DOHH2 (cell line): ENCODE data around the gene CYB5R3.
A peak's percentile ranks its signal among the peaks of the same experiment; 100 is the strongest.

ENCODE experiments used
- H3F3A ChIP-seq: fragments of 200-600 bp; sonication (generic), shearing (Covaris generic); 2 replicates; pipeline ENCODE4 v1.6.0; 2016; ENCODE audit warnings: antibody characterized with exemption, mild to moderate bottlenecking; ENCODE audit not compliant: control insufficient read depth, insufficient read depth
- H3K27ac ChIP-seq: fragments of 200-600 bp; sonication (generic); 2 replicates; pipeline ENCODE4 v1.5.1; 2014; ENCODE audit warnings: low read depth, mild to moderate bottlenecking, low read length, moderate library complexity
- H3K27me3 ChIP-seq: fragments of 200-600 bp; sonication (generic); 2 replicates; pipeline ENCODE4 v1.6.1; 2014; ENCODE audit warnings: mild to moderate bottlenecking, low read length, mixed read lengths; ENCODE audit not compliant: control insufficient read depth
- H3K36me3 ChIP-seq: fragments of 200-600 bp; sonication (generic); 2 replicates; pipeline ENCODE4 v1.6.1; 2014; ENCODE audit warnings: mild to moderate bottlenecking, low read length, moderate library complexity, mixed read lengths; ENCODE audit not compliant: control insufficient read depth
- H3K4me1 ChIP-seq: fragments of 200-600 bp; sonication (generic); 2 replicates; pipeline ENCODE4 v1.6.1; 2014; ENCODE audit warnings: mild to moderate bottlenecking, low read length, mixed read lengths; ENCODE audit not compliant: control insufficient read depth
- H3K4me2 ChIP-seq: fragments of 200-600 bp; sonication (generic); 2 replicates; pipeline ENCODE4 v1.6.0; 2014; ENCODE audit warnings: mild to moderate bottlenecking, low read length, moderate library complexity
- H3K4me3 ChIP-seq: fragments of 200-600 bp; sonication (generic); 2 replicates; pipeline ENCODE4 v1.5.1; 2014; ENCODE audit warnings: mild to moderate bottlenecking, low read length, mixed read lengths
- H3K79me2 ChIP-seq: fragments of 200-600 bp; sonication (generic); 2 replicates; pipeline ENCODE4 v1.6.1; 2014; ENCODE audit warnings: mild to moderate bottlenecking, low read length, mixed read lengths; ENCODE audit not compliant: control insufficient read depth
- H3K9me2 ChIP-seq: fragments of 200-600 bp; sonication (generic); replicated peaks from 2 replicates; pipeline ENCODE4 v1.6.1; 2014; ENCODE audit warnings: mild to moderate bottlenecking, low read length, mixed read lengths; ENCODE audit not compliant: control insufficient read depth
- H3K9me3 ChIP-seq: fragments of 200-600 bp; sonication (generic); 2 replicates; pipeline ENCODE4 v1.6.1; 2014; ENCODE audit warnings: antibody characterized with exemption, low read length, mixed read lengths; ENCODE audit not compliant: control insufficient read depth, insufficient read depth
- H4K20me1 ChIP-seq: fragments of 200-600 bp; sonication (generic); 2 replicates; pipeline ENCODE4 v1.6.0; 2014; ENCODE audit warnings: low read depth, mild to moderate bottlenecking, antibody characterized with exemption, low read length, moderate library complexity; ENCODE audit not compliant: control insufficient read depth, insufficient read depth
- EZH2phosphoT487 ChIP-seq: fragments of 200-600 bp; sonication (generic); IDR thresholded peaks from 2 replicates; pipeline ENCODE4 v1.6.1; 2017; ENCODE audit warnings: borderline replicate concordance, mild to moderate bottlenecking, antibody characterized with exemption, low read length, moderate library complexity, mixed read lengths
- TF ChIP-seq, protein P1 (sequence below): fragments of 200-600 bp; sonication (generic); IDR thresholded peaks from one replicate; pipeline ENCODE4 v1.5.1; 2014; ENCODE audit warnings: antibody characterized with exemption, mild to moderate bottlenecking, low read depth, low read length; ENCODE audit not compliant: poor library complexity, severe bottlenecking

CYB5R3 gene

DNA sequence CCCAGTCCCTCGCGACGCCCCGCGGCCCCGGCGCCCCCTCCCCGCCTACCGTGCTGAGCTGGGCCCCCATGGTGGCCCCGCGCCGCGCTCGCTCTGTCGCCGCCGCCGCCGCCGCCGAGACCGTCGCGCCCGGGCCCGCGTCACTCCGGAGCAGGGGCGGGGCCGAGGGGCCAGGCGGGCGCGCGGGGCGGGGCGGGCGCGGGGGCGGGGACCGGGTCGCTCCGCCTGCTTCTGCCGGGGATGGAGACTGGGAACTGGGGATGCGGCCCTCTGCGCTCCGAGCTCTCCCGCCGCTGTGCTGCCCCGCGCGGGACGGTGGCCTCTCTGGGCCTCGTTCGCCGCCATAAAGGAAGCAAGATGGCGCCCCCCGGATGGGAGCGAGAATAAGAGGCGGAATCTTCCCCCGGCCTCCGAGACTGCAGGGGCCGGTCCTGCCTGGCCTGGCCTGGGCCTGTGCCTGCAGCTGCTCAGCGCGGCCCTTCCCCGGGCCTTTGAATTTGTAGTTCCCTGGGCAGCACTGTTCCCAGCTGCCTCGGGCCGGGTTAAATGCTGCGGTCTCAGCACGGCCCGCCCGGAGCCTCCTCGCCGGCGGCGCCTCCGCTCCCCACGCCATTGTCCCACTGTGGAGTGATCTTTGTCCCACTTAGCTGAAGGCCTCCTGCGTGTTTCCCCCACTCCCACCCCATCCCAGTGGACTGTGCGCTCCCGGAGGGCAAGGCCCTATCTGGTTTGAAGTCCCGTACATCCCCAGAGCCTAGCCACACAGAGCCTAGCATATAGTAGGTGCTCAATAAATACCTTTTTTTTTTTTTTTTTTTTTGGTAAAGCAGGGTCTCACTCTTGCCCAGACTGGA, at the start of gene CYB5R3:
Gene CYB5R3 (minus strand): TSS at position 147 of the 854 bp plus-strand sequence. CDS start 77 bp downstream, at position 70.
- Histone ChIP-seq H4K20me1 (peaks cover 10% of the 10 kb centered on the region; the same call in 1 of the 2 replicates), H3K36me3 (peaks cover 3% of the 10 kb centered on the region; the same call in 1 of the 2 replicates), H3K27ac (peak within 1 kb of the TSS; percentile 59), H3K4me3 (peak within 1 kb of the TSS; percentile 100), H3K4me1 (peaks cover 63% of the 10 kb centered on the region), H3K9me2 (no peaks in the 10 kb centered on the region), H3K27me3 (no peaks in the 10 kb centered on the region), H3K4me2 (peak within 1 kb of the TSS; percentile 99), H3K79me2 (peaks cover 49% of the 10 kb centered on the region), H3F3A (no peaks in the 10 kb centered on the region), H3K9me3 (no peaks in the 10 kb centered on the region)
- no peak for TF ChIP-seq EZH2phosphoT487
- TF ChIP-seq, protein P1, sequence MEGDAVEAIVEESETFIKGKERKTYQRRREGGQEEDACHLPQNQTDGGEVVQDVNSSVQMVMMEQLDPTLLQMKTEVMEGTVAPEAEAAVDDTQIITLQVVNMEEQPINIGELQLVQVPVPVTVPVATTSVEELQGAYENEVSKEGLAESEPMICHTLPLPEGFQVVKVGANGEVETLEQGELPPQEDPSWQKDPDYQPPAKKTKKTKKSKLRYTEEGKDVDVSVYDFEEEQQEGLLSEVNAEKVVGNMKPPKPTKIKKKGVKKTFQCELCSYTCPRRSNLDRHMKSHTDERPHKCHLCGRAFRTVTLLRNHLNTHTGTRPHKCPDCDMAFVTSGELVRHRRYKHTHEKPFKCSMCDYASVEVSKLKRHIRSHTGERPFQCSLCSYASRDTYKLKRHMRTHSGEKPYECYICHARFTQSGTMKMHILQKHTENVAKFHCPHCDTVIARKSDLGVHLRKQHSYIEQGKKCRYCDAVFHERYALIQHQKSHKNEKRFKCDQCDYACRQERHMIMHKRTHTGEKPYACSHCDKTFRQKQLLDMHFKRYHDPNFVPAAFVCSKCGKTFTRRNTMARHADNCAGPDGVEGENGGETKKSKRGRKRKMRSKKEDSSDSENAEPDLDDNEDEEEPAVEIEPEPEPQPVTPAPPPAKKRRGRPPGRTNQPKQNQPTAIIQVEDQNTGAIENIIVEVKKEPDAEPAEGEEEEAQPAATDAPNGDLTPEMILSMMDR = no peak

DNA sequence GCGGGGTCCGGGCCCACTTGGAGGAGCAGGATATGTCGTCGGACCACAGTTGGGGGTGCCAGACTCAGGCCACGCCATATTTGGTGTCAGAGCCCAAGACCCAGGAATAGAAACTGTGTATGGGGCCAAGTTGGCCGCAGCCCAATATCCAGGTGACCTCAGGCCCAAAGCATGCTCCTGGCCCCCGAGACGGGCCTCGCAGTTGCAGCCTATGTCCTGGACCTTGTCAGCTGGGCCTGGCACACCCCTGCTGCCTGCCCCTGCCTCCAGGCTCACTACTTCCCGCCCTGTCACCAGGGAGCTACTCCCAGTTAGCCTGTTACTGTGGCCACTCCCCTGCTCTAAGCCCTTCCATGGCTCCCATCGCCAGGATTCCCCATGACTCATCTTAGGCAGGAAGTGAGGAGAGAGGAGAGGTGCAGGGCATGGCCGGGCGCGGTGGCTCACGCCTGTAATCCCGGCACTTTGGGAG, 48.4 kb upstream of the CYB5R3 start:
- peaks cover 18% of the 10 kb centered on the region for H3K36me3 ChIP-seq
- H3K4me1 ChIP-seq = peaks cover 24% of the 10 kb centered on the region
- H3K9me3 ChIP-seq = no peaks in the 10 kb centered on the region
- peaks cover 38% of the 10 kb centered on the region for H3K79me2 ChIP-seq
- no peak for TF ChIP-seq EZH2phosphoT487
- TF ChIP-seq, protein P1 = no peak
- no peaks in the 10 kb centered on the region for H3F3A ChIP-seq
- no peaks in the 10 kb centered on the region for H3K27me3 ChIP-seq
- no peaks in the 10 kb centered on the region for H4K20me1 ChIP-seq
- no peak overlapping the region for H3K27ac ChIP-seq
- no peak overlapping the region for H3K4me3 ChIP-seq
- no peaks in the 10 kb centered on the region for H3K9me2 ChIP-seq
- no peak overlapping the region for H3K4me2 ChIP-seq

DNA sequence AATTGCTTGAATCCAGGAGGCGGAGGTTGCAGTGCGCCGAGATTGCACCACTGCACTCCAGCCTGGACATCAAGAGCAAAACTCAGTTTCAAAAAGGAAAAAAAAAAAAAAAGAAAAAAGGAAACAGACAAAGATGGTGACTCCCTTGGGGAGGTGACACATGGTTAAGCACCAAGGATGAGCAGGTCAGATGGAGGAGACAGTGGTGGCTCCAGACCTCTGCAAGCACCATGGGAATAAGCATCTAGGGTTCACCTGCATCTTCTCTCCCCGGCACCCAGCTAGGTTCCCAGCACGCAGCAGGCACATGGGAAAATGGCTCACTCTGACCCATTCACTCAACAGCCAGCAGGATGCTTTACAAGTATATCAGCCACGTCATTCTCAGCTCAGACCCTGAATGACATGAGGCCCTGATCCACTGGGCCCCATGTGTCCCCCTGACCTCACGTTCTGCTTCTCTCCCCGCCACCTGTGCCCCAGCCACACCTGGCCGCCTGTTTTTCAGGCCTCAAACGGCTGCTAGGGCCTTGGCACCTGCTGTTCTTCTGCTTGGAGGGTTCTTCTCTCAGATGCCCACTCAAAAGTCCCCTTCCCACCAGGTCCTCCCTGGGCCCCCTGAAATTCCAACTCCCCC, 47.3 kb upstream of the CYB5R3 start:
- Histone ChIP-seq H3K9me2 (no peaks in the 10 kb centered on the region), H3K27me3 (no peaks in the 10 kb centered on the region), H3K27ac (peak overlapping the region; percentile 22; the same call in 1 of the 2 replicates), H3K4me2 (peak overlapping the region; percentile 40), H3K9me3 (no peaks in the 10 kb centered on the region), H4K20me1 (no peaks in the 10 kb centered on the region), H3K79me2 (peaks cover 31% of the 10 kb centered on the region), H3K4me3 (peak overlapping the region; percentile 9; the same call in 1 of the 2 replicates), H3K4me1 (peaks cover 36% of the 10 kb centered on the region), H3K36me3 (peaks cover 19% of the 10 kb centered on the region), H3F3A (no peaks in the 10 kb centered on the region)
- no peak for TF ChIP-seq EZH2phosphoT487
